Umbilical cord (tissue), 2 donors: ENCODE data around the gene MDGA2. TPM values are rescaled to one million over a fixed set of nuclear protein-coding genes. Genes with fewer than 3 reads are reported as not detected.
"Not testable (repeated sequence)": the region's sequence is repeated elsewhere in the genome, so short reads cannot be mapped to it uniquely, and the experiment has no call there.

Experiments
- DNase-seq: peaks from one replicate; pipeline ENCODE4 v3.0.0-alpha.2; 2015; ENCODE audit warnings: low spot score
- total RNA-seq: library from RNA; depleted of rRNA; stranded (reverse); fragments of >200 nt; gene quantifications from one replicate; pipeline ENCODE4 v1.2.3, GENCODE V29; 2014; ENCODE audit warnings: low replicate concordance; ENCODE audit not compliant: insufficient read depth

Gene MDGA2
- total RNA-seq, 1 donor from 2014 or later, result 1.7 TPM

- not testable (repeated sequence) for DNase-seq
These were observed 51.3 kb downstream of the MDGA2 start for GRCh38 chr14:47624126-47624525.

GRCh38 chr14:47619392-47619791 lies 56.0 kb downstream of the MDGA2 start:
- DNase-seq, result no peak

GRCh38 chr14:47606566-47606965 lies 68.8 kb downstream of the MDGA2 start:
- DNase-seq, result no peak

- no peak for DNase-seq
These were observed 78.5 kb downstream of the MDGA2 start for GRCh38 chr14:47596860-47597259.

GRCh38 chr14:47596232-47596631 lies 79.2 kb downstream of the MDGA2 start:
- DNase-seq, result peak; percentile 13

- no peak for DNase-seq
These were observed 79.9 kb downstream of the MDGA2 start for GRCh38 chr14:47595552-47595951.

GRCh38 chr14:47590767-47591495 lies 84.5 kb downstream of the MDGA2 start:
- peak; percentile 2 for DNase-seq

- DNase-seq, result no peak
These were observed 90.0 kb downstream of the MDGA2 start for GRCh38 chr14:47585447-47585846.

GRCh38 chr14:47567273-47567672 lies 108.1 kb downstream of the MDGA2 start:
- DNase-seq, result no peak

GRCh38 chr14:47557894-47558293 lies 117.5 kb downstream of the MDGA2 start:
- DNase-seq, result no peak

GRCh38 chr14:47555333-47555732 lies 120.1 kb downstream of the MDGA2 start:
- no peak for DNase-seq

GRCh38 chr14:47549886-47550285 lies 125.5 kb downstream of the MDGA2 start:
- DNase-seq, result no peak

- DNase-seq, result no peak
These were observed 131.9 kb downstream of the MDGA2 start for GRCh38 chr14:47543459-47543858.

- no peak for DNase-seq
These were observed 133.7 kb downstream of the MDGA2 start for GRCh38 chr14:47541662-47542061.

- DNase-seq, result peak; percentile 25
These were observed 136.4 kb downstream of the MDGA2 start for GRCh38 chr14:47539031-47539461.

- no peak for DNase-seq
These were observed 139.1 kb downstream of the MDGA2 start for GRCh38 chr14:47536341-47536740.

GRCh38 chr14:47526591-47527244 lies 148.7 kb downstream of the MDGA2 start:
- DNase-seq, result no peak

- DNase-seq, result no peak
These were observed 150.9 kb downstream of the MDGA2 start for GRCh38 chr14:47524524-47524923.

- DNase-seq, result no peak
These were observed 155.0 kb downstream of the MDGA2 start for GRCh38 chr14:47520382-47520781.

- DNase-seq, result no peak
These were observed 163.6 kb downstream of the MDGA2 start for GRCh38 chr14:47511829-47512228.

GRCh38 chr14:47509957-47510356 lies 165.4 kb downstream of the MDGA2 start:
- no peak for DNase-seq

- DNase-seq, result peak; percentile 1
These were observed 167.5 kb downstream of the MDGA2 start for GRCh38 chr14:47507861-47508260.

GRCh38 chr14:47500369-47500768 lies 175.0 kb downstream of the MDGA2 start:
- no peak for DNase-seq
